Islet precursor cell (in vitro differentiated cells): ENCODE measurements around the gene IL12A.

Source experiments
- DNase-seq: peaks from one replicate; pipeline ENCODE4 v3.0.0-alpha.2; 2018

Gene IL12A

DNA sequence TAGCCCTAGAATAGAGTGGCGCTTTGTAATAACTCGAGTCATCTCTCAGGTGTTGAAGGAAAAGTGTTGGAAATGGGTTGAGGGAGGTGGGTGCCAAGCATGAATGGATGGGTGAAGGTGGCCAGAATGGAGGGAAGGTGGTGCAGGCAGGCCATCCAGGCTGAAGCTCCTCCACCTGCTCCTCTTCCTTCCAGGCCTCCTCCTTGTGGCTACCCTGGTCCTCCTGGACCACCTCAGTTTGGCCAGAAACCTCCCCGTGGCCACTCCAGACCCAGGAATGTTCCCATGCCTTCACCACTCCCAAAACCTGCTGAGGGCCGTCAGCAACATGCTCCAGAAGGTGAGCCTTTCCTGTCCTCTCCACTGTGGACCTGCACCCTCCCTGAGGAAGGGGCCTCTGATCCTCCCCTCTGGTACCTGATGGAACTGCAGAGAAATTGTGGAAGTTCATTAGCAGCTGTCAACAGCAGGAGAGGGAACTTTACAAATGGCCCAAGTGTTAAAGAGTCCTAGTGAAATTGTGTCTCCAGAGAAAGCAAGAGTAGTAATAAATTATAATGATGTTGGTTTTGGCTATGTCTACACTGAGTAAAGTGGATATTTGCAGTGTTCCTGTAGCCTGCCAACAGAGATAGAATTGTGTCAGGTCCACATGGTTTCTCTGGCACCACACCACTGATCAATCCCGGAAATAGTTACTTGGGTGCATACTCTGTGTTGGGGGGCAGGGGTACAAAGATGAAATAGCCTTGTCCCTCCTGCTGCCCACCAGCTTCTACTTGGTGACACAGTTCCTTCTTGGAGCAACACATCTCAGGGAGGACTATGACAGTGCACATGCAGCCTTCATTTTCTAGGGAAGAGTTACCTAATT lies 1.6 kb downstream of the IL12A start:
- no peak for DNase-seq

DNA sequence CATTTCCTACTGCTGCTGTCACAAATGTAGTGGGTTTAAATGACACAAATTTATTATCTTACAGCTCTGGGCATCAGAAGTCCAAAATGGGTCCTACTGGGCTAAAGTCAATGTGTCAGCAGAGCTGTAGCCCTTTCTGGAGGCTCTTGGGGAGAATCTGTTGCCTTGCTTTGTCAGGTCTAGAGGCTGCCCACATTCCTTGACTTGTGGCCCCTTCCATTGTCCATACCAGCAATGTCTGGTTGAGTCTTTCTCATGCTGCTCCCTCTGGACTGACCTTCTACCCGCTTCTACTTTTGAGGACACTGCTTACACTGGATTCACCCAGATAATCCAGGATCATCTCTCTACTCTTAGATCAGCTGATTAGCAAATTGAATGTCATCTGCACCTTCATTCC lies 3.0 kb downstream of the IL12A start:
- no peak for DNase-seq

- no peak for DNase-seq
Measured at GRCh38 chr3:159992589-159992988, 4.0 kb downstream of the IL12A start.

- no peak for DNase-seq
Measured at GRCh38 chr3:159994182-159994581, 5.5 kb downstream of the IL12A start.

DNA sequence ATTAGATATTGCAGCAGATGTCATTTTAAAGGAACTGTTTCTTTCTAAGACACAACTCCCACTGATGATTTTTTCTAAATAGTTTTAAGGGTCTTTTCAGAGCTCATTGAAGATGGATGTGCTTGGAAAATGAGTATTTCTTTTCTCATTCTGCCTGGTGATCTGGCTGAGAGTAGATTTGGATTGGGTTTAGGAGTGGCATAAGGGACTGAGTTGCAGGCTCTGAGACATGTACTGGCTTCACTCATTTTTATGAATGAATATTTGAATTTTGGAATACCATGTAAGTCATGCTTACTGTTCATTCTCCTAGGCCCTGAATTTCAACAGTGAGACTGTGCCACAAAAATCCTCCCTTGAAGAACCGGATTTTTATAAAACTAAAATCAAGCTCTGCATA lies 6.5 kb downstream of the IL12A start:
- no peak for DNase-seq

DNA sequence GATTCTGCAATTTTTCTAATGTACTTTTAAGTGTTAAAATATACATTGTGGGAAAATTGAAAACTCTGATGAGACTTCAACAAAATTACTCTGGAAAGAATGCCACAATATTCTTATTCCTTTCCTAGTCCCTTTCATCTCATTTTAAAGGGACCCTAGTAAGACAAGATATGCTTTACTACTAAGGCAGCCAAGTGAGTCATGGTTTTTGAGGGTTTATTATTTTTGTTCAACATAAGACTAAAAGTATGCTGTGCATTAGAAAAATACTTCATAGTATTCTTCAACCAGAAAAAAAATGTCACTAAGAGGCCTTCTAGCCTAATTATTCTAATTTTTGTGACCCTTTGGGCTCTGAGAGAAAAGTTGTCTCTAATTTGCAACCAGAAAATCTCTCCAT lies 7.4 kb downstream of the IL12A start:
- no peak for DNase-seq

- DNase-seq = no peak
Measured at GRCh38 chr3:159996959-159997358, 8.3 kb downstream of the IL12A start.

DNA sequence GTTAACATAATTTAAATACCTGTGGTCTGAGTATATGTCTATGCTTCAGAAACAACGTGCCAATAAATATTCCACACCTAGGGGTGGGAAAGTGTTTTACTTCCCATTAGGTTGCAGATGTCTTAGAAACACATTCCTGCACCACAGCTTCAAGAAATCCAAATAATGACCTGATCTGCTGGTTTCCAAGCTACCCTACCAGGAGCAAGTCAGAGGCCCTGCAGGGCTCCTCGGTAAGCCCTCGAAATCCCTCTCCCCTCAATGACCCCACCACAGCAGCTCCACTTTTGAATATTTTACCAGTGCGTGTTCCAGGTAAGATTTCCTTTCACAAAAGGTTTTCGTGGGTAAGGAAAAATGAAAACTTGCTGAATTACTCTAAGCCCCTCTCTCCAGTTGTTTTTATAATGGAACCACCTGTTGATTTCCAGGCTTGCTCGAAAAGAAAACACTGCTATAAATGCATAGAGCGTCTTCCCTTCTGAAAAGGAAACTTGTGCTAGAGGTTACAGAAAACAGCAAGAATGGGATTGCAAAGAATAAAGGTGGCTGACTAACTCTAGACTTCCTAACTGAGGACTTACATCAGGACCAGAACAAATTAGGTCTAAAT lies 12.6 kb downstream of the IL12A start:
- DNase-seq = no peak

GRCh38 chr3:160001850-160002623 lies 13.4 kb downstream of the IL12A start:
- DNase-seq = no peak

- peak; percentile 87 for DNase-seq
Measured at GRCh38 chr3:160003520-160004128, 15.0 kb downstream of the IL12A start.

DNA sequence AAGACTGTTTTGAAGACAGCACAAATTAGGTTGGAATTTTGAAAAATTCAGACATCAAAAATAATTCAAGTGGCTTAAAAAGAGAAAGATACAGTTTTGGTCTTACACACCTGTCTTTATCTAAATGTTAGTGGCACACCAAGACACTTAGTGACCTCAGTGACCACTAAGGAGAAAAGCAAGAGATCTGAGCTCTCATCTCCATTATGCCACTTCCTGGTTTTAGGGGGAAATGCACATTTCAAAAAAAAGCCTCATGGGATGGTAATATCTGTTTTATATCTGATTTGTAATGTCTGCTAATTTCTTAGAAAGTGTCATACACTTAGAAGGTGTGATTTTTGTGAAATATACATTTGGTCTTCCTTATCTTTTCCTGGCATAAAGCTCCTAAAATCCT lies 16.4 kb downstream of the IL12A start:
- no peak for DNase-seq

DNA sequence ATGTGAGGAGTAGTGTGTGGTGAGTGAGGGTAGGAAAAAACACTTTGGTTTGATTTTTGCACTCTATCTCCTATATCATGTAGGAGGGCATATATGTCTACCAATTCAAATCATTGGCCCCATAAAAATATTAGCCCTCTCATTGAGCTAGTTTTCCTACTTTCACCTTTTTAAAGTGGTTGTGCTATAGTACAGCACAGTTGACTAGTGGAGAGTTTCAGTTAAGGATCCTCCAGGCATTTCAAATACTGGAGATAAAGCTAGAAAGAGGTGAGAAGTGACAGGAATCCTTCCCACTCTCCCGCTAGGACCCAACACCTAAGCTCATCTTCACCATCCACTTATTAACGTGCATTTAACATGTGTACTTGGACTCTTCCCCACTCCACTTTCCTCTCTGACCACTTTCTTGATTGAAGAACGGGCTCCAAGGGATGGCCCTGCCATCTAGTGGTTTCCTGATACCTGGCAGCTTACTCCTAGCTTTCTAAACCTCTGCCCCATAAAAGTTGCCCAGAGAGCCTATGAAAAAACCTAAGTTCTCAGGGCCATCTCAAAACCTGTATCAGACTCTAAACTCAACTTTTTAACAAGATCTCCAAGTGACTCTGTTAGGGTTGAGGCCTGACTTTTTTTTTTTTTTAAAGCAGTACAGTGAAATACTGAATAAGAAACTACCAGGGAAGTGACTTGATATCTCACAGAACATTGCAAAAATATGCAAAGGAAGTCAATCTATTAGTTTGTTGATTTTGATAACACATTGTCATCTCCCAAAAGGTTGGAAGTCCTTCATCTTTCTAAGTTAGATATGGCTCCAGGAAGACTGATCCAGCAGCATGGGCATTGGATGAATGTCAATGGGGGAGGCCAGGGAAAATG lies 17.9 kb downstream of the IL12A start:
- peak; percentile 76 for DNase-seq

DNA sequence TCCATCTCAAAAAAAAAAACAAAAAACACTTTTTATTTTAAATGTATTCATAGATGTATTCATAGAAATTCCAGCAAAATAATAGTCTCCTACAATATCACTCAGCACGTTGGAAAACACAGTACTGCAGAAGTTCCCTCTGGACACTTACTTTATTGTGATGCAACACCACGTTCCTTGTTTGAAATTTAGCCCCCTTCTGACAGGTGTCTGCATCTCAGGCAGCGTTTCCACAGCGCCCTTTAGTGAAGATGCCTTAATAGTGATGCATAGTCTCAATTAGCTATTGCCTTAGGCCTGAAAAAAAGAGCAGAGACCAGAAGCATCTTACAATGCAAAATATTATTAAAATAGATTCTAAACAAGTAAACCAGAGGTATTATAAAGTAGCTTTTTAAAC lies 20.3 kb downstream of the IL12A start:
- DNase-seq = no peak

DNA sequence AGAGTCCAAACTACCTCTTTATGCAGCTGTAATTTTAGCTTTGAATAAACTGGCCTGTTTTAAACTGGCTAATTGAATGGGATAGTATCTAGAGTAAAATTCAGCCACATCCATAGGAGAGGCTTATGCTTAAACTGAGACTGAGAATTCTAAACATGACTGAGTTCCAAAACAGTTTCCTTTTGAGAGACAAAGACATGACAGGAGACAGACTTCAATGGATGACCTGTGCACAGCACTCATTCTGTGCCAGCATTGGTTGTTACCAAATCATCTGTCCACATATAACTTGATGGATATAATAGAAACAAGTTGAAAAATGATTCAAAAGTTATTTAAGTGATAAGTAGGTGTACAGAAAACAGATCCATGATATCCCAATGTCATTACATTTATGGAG lies 20.9 kb downstream of the IL12A start:
- DNase-seq = no peak

GRCh38 chr3:160010578-160010977 lies 21.9 kb downstream of the IL12A start:
- DNase-seq = no peak

- DNase-seq = no peak
Measured at GRCh38 chr3:160012108-160012507, 23.5 kb downstream of the IL12A start.

DNA sequence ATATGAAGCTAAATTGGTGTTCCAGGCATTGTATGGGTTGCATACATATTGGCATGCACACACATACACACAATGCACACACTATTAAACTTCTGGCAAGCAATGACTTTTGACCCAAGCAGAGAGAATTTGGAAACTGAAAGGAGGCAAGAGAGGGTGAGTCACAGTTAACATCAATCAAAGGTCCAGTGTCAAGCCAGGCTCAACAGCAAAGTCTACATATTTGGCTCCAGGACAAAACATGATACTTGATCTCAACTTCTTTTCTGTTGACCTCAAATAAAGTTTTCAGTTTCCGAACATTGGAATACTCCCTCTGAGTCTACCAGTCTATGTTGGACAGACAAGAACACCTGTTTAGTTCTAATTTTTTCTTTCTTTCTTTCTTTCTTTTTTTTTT lies 28.3 kb downstream of the IL12A start:
- DNase-seq = no peak

GRCh38 chr3:160018959-160019358 lies 30.3 kb downstream of the IL12A start:
- DNase-seq = no peak

DNA sequence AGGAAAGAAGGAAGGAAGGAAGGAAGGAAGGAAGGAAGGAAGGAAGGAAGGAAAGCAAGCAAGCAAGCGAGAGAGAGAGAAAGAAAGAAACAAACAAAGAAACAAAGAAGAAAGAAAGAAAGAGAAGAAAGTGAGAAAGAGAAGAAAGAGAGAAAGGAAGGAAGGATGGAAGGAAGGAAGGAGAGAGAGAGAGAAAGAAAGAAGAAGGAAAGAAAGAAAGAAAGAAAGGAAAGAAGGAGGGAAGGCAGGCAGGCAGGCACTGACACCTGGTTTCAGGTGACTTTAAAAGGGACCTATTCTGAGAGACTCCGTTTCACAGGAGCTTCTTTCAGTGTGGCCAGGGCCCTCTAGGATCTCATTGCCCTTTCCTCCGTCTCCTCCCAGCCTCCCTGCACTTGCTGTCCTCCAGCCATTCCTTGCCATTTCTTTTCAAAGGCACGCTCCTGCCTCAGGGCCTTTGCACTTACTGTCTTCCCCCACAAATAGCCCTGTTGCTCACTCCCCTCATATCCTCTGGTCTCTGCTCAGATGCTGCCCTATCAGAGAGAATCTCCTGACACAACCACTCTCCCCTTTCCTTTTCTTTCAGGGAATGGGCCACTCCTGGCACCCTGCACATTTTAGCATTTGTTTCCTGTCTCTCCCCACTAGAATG lies 31.5 kb downstream of the IL12A start:
- DNase-seq = no peak

DNA sequence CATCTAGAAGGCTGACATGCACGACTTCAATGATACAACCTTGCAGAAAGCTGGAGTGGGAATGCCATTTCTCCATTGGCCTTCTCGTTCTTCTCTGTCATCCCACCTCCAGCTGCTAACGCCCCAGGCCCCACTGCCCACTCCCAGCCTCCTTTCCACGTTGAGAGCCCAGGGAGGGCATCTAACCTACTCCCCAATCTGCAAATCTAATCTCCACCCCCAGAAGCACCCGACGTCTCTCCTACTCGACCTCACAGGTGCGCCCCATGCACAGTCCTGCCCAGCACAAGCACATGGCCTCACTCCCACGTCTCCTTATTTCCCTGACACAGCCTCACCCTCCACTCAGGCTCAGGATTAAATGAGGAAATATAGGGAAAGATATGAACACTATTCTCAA lies 33.4 kb downstream of the IL12A start:
- DNase-seq = no peak

DNA sequence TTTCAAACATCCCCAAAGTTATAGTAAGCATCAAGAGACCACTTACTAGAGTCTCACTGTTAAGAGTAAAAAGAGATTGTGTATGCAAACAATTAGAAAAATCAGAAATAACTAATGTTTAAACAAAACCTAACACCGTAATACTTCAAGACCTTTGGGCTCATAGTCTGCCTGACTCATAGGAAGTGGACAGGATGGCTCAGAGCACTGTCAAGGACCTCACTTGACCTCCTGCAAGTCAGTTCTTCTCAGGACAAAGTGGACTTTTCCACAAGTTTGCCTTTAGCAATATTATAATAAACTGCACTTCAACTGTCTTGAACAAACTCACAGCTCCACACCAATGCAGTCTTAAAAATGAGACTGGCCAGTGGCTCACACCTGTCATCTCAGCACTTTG lies 34.8 kb downstream of the IL12A start:
- DNase-seq = no peak
